ENCODE results near the gene FASN.

GRCh38 chr17:82062984-82063368 is 35.1 kb downstream of the FASN start:
- no peak for TF ChIP-seq CTCF (IDR thresholded peaks at IDR 0.05)
- TF ChIP-seq POLR2AphosphoS5 (IDR thresholded peaks at IDR 0.05), result no peak
